Measurements from ENCODE around the gene TLX1.

- TF ChIP-seq POLR2A (IDR thresholded peaks at IDR 0.05) (no peak), CTCF (IDR thresholded peaks at IDR 0.05) (no peak), POLR2AphosphoS5 (IDR thresholded peaks at IDR 0.05) (no peak), EP300 (IDR thresholded peaks at IDR 0.05) (no peak)
Observed at GRCh38 chr10:101145145-101145544, 14.0 kb downstream of the TLX1 start.
